HepG2 (cell line): Measurements from ENCODE around the gene RHBDD1. TPM values are rescaled to one million over a fixed set of nuclear protein-coding genes. Genes with fewer than 3 reads are reported as not detected.

Source experiments
- ATF7-NPFF ChIP-seq: sonication (generic); formaldehyde crosslinking; IDR thresholded peaks from 2 replicates; pipeline ENCODE4 v1.8.1; 2023; ENCODE audit warnings: mild to moderate bottlenecking, low read depth, missing genetic modification reagents, moderate library complexity
- BRD4 ChIP-seq: sonication (generic); formaldehyde crosslinking; IDR thresholded peaks from 2 replicates; pipeline ENCODE4 v1.4.0; 2020; ENCODE audit warnings: missing genetic modification reagents
- CTCF ChIP-seq: sonication (generic); formaldehyde crosslinking; IDR thresholded peaks from 2 replicates; pipeline ENCODE4 v1.5.0; 2020; ENCODE audit warnings: mild to moderate bottlenecking, missing genetic modification reagents, moderate library complexity
- FOXK1 ChIP-seq: sonication (generic); formaldehyde crosslinking; IDR thresholded peaks from 2 replicates; pipeline ENCODE4 v1.4.0; 2020; ENCODE audit warnings: low read depth, missing genetic modification reagents, borderline replicate concordance
- KIAA2018 ChIP-seq: sonication (generic); formaldehyde crosslinking; IDR thresholded peaks from 2 replicates; pipeline ENCODE4 v1.5.0; 2020; ENCODE audit warnings: mild to moderate bottlenecking, missing genetic modification reagents, borderline replicate concordance
- KLF11 ChIP-seq: IDR thresholded peaks from 2 replicates; pipeline ENCODE4 v1.6.1; 2016; ENCODE audit warnings: missing compliant biosample characterization
- MED1 ChIP-seq: sonication (generic); formaldehyde crosslinking; IDR thresholded peaks from 2 replicates; pipeline ENCODE4 v1.4.0; 2020; ENCODE audit warnings: missing genetic modification reagents
- SAFB2 ChIP-seq: sonication (generic); formaldehyde crosslinking; IDR thresholded peaks from 2 replicates; pipeline ENCODE4 v1.5.1; 2020; ENCODE audit warnings: missing genetic modification reagents, low read depth, mild to moderate bottlenecking, borderline replicate concordance
- TOPORS ChIP-seq: sonication (generic); formaldehyde crosslinking; IDR thresholded peaks from 2 replicates; pipeline ENCODE4 v1.8.0; 2023; ENCODE audit warnings: mild to moderate bottlenecking, missing genetic modification reagents
- ZNF431 ChIP-seq: sonication (generic); formaldehyde crosslinking; IDR thresholded peaks from 2 replicates; pipeline ENCODE4 v1.9.0; 2022; ENCODE audit warnings: missing genetic modification reagents, low read depth, mild to moderate bottlenecking, borderline replicate concordance
- ZNF577 ChIP-seq: sonication (generic); formaldehyde crosslinking; IDR thresholded peaks from 2 replicates; pipeline ENCODE4 v1.4.0; 2020; ENCODE audit warnings: mild to moderate bottlenecking, low read depth, missing genetic modification reagents, borderline replicate concordance
- ZNF598 ChIP-seq: sonication (generic); formaldehyde crosslinking; IDR thresholded peaks from 2 replicates; pipeline ENCODE4 v1.5.1; 2020; ENCODE audit warnings: mild to moderate bottlenecking, missing genetic modification reagents, borderline replicate concordance
- ZNF83 ChIP-seq: sonication (generic); formaldehyde crosslinking; IDR thresholded peaks from 2 replicates; pipeline ENCODE4 v1.4.0; 2020; ENCODE audit warnings: missing genetic modification reagents, mild to moderate bottlenecking, borderline replicate concordance
- ZNF839 ChIP-seq: sonication (generic); formaldehyde crosslinking; IDR thresholded peaks from 2 replicates; pipeline ENCODE4 v1.4.0; 2020; ENCODE audit warnings: missing genetic modification reagents, mild to moderate bottlenecking, borderline replicate concordance
- ZSCAN20 ChIP-seq: sonication (generic); formaldehyde crosslinking; IDR thresholded peaks from 2 replicates; pipeline ENCODE4 v1.4.0; 2020; ENCODE audit warnings: missing genetic modification reagents, mild to moderate bottlenecking, borderline replicate concordance
- polyA plus RNA-seq, 8 experiments: library from polyadenylated mRNA; depleted of rRNA in 3 of 8; stranded (reverse) in 7 of 8; unstranded in 1 of 8; fragments of >200 nt; fragmentation: Illumina TruSeq in 4 of 8; extraction: Trizol in 4 of 8; gene quantifications; 2 replicates each; pipeline versions ENCODE4 v1.2.1 to v1.2.3, GENCODE V29; 2011 to 2016; ENCODE audit warnings: low read depth in 4 of 8, missing spikeins in 1 of 8, mixed read lengths in 1 of 8; ENCODE audit not compliant: insufficient read depth in 1 of 8
- total RNA-seq, 5 experiments: library from RNA; depleted of rRNA; stranded (reverse); fragments of >200 nt; fragmentation: Illumina TruSeq; extraction: Trizol; gene quantifications; 2 replicates each; pipeline ENCODE4 v1.2.3, GENCODE V29; 2016; ENCODE audit warnings: low read depth in 1 of 5

RHBDD1 gene
- total and polyA plus RNA-seq, 2 of the 13 experiments (the other 11 are each of a cell fraction or from before 2014, with no cell fraction given), result 8.2 to 9.5 TPM

GRCh38 chr2:226795281-226796011, 40.4 kb upstream of the RHBDD1 start (continued):
- no peak for TF ChIP-seq KIAA2018 (CRISPR knock-in tag)
- TF ChIP-seq ZNF839 (CRISPR knock-in tag), result peak; percentile 22; the same call in 1 of the 2 replicates
- TF ChIP-seq SAFB2 (CRISPR knock-in tag), result 0 out of 2 replicates have a peak, but pooled peaks have one; percentile 61
- TF ChIP-seq ZNF577 (CRISPR knock-in tag), result no peak
- 0 out of 2 replicates have a peak, but pooled peaks have one; percentile 50 for TF ChIP-seq ZNF598 (CRISPR knock-in tag)
- no peak for TF ChIP-seq FOXK1 (CRISPR knock-in tag)
- TF ChIP-seq MED1 (CRISPR knock-in tag), result no peak; the same call in 1 of the 2 replicates
- no peak for TF ChIP-seq ZNF431
- 0 out of 2 replicates have a peak, but pooled peaks have one; percentile 56 for TF ChIP-seq TOPORS (CRISPR knock-in tag)
- no peak for TF ChIP-seq ZSCAN20 (CRISPR knock-in tag)
- TF ChIP-seq BRD4 (CRISPR knock-in tag), result 0 out of 2 replicates have a peak, but pooled peaks have one; percentile 12
- peak; percentile 33; the same call in 1 of the 2 replicates for TF ChIP-seq CTCF (CRISPR knock-in tag)
- TF ChIP-seq ZNF83 (CRISPR knock-in tag), result peak; percentile 28; the same call in 1 of the 2 replicates
- peak; percentile 55; the same call in 1 of the 2 replicates for TF ChIP-seq ATF7-NPFF (CRISPR knock-in tag)
- no peak for TF ChIP-seq KLF11
